SK-N-DZ (cell line): Measurements from ENCODE around the gene EDAR.

ENCODE experiments used
- DNase-seq: peaks from one replicate; pipeline ENCODE4 v3.0.0-alpha.2; 2015; ENCODE audit warnings: low spot score

The EDAR gene

DNA sequence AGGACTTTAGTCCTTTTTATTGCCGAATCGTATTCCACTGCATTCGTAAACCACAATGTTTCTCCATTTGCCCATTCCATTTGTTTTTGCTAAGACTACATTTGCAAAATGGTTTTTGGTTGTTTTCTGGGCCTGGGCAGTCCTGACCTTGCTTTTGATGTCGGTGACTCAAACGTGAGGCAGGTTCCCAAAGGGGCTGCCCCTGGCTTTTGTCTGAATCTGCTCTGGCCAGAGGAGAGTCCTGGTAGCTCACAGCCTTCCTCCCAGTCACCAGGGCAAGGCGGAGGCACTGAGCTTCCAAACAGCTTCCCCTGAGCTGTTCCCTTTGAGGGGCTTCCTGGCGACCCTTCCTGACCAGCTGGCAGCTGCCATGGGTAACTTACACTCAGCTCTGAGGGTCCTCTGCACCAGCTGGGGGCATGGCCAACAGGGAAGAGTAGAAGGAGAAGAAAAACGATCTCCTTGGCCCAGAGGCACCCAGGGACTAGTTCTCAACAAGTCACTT lies 47.8 kb downstream of the EDAR start:
- DNase-seq = no peak

DNA sequence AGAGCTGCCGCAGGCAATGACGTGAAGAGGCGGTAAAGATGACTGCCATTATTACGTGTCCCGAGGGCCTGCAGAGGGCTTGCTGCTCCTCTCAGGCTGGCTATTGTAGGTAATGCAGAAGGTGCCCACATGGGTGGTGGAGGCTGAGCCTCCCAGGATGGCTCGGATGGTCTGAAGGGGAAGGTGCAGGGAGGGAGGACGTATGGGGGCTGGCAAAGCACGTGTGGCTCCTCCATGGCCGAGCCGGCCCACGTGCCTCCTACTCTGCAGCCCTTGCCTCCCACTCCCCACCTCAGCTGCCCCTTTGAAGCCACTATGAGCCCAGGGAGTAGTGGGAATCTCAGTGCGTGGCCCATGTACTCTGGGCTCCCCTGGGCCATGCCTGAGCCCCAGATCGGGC lies 48.9 kb downstream of the EDAR start:
- DNase-seq = no peak

DNA sequence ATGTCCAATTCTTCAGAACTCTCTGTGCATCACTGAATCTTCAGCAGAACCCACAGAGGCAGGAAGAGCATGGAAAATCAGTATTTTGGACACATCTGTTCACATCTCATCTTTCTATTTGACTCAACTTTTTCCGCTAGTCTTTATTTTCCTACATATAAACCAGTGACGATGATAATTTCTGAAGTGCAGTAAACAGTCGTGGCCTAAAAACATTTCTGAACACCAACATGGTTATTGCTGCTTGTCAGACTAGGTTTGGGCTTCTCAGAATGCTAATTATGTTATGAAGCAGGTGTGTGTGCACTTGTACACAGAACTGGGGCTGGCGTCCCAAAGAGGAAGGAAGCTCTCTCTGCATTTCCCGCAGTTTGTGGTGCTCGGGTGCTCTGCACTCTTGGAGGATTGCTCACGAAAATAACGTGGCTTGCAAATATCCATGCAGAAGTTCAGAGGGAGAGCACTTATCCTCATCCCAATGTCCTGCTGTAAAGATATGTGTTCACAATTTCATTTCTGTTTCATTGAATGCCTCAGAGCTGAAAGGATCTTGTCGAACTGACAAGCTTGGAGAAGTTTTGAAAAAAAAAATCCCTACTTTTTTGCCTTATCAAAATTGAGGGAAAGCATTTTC lies 50.8 kb downstream of the EDAR start:
- no peak for DNase-seq

DNA sequence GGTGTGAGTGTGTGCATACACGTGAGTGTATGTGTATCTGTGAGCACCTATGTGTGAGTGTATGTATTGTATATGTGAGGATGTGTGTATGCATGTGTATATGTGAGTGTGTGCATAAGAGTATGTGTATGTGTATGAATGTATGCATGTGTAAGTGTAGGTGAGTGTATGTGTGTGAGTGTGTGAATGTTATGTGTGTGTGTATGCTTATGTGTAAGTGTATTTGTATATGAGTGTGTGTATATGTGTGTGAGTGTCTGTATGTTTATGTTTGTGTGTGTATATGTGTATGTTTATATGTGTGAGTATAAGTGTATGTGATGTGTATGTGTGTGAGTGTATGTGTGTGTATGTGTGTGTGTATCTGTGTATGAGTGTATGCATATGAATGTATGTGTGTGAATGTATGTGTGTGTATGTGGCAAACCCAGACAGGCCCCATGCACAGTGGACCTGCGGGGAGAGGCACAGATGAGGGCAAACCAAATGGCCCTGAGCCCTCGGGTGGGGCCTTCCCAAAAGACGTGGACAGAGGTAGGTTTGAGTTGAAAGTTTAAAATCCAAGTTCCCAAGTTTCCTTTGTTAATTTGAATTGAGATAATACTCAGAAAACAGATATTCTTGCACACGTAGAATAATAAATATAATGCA lies 51.5 kb downstream of the EDAR start:
- DNase-seq = no peak

DNA sequence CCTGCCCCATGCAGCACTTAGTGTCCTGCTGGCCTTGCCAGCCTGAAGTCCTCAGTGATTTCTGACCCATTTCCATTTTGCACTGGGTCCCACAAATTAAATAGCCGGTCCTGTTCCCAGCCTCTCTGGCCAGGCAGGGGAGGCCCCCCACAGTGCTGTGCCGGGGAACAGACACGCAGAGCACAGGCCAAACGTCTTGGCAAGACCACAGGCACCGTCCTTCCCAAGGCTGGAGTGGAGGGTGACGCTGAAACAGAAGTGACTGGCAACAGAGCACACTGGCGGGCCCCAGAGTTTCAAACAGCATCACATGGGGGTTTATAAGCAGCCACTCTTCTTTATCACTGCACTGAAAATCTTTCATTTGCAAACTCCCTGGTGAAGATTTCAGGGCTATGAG lies 52.2 kb downstream of the EDAR start:
- no peak for DNase-seq

DNA sequence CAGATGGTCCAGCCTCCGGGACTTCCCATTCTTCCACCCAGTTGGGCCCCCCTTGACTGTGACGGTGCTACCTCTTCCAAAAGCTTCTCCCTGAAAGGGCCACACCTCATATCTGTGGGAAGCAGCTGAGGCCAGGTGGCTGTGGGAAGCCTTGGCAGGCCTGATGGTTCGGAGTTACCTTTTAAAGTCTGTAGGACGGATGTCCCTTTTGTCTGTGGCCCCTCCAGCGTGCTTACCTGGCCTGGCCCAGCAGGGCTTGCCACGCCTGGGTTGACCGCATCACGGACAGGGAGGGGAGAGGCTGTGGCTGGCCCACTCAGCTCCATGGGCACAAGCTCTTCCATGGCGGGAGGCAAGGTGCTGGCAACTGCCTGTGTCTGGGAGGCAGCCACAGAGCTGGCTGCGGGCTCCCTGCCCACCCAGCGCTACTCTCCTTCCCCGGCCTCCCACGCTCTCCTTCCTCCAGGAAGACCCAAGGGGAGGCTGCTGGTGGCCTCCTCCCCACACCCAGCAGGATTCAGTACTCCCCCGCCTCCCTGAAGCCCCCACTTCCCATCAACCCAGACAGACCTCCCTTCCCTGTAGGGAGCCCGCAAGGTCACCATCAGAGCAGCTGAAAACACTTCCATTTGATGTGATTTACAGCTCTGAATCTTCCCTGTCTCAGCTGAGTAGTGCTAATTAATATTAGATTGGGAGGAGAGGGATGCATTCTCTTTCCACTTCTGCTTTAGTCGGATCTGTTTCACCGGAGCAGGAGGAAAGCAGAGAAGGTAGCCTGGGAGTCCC lies 52.8 kb downstream of the EDAR start:
- DNase-seq = no peak

DNA sequence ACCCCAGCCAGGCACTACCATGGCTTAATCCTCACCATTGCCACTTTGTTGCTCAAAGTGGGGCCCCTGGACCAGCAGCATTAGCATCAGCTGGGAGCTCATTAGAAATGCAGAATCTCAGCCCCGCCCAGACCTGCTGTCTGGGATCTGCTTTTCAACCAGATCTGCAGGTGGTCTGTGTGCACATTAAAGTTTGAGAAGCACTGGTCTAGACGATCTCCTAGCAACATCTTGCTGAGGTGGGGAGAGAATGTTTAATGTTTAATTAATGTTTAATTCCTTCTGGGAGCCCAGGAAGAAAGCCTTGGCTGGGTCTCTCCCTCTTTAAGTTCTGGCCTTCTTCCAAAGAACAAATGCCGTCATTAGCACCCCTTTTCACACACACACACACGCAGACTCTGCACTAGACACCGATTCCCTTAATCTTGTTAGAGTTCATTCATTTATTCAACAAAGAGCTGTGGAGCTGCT lies 53.7 kb downstream of the EDAR start:
- no peak for DNase-seq

DNA sequence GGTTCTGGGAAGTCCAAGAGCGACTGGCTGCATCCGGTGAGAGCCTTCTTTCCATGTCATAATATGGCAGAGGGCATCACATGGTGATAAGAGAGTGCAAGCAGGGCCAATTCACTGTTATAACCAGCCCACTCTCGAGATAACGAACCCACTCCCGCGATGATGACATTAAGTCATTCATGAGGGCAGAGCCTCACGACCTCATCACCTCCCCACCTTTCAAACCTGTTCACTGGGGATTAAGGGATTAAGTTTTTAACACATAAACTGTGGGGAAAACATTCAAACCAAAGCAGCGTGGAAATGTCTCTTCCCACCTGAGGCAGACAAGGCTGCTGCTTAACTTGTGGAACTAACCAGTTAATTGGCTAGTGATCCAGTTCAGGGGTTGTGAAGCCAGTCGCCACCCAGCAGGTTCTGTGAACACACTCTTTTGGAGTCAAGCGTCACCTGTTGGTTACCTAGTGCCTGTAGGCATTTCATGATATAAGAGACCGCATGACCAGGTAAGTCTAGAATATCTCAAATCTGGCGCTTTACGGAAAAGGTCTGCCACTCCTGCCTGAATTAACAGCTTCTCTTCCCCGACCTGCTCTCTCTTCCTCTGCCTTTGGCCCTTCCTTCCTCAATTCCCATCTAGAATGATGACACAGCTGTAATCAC lies 54.3 kb downstream of the EDAR start:
- no peak for DNase-seq

DNA sequence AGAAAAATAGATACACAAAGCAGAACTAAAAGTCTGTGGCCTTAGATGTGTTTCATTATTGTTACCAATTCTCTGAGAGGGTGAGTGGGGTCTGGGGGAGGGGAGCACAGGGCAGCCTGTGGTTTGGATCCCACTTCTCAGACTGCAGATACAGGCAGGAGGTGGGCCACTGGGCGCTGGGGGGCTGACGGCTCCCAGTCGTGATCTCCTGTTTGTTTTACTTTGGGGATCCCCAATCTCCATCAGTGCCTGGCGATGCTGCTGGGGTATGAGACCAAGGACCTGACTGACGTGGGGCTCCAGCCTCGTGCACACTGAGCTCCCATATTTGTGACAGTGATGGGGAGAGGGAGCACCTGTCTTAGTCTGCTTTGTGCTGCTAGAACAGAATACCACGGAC lies 54.9 kb downstream of the EDAR start:
- DNase-seq = no peak

DNA sequence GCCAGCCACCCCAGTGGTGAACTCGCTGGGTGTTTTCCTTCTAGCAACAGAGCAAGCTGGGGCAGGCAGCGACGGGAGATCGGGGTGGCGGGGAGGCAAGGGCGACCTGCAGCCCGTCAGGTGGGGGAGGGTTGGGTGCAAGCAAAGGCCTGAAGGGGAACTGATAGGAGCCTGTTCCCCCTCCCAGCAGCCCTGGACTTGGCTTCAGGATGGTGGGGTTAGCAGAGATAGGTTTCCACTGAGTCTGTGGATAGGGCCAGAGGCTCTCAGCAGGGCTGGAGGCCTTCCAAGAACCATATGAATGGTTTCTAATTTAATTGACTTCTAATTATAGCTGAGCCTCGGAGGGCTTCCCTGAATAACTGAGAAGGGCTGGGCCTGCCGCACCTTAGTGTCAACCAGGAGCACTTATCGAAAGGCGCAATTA lies 55.3 kb downstream of the EDAR start:
- peak; percentile 46 for DNase-seq

DNA sequence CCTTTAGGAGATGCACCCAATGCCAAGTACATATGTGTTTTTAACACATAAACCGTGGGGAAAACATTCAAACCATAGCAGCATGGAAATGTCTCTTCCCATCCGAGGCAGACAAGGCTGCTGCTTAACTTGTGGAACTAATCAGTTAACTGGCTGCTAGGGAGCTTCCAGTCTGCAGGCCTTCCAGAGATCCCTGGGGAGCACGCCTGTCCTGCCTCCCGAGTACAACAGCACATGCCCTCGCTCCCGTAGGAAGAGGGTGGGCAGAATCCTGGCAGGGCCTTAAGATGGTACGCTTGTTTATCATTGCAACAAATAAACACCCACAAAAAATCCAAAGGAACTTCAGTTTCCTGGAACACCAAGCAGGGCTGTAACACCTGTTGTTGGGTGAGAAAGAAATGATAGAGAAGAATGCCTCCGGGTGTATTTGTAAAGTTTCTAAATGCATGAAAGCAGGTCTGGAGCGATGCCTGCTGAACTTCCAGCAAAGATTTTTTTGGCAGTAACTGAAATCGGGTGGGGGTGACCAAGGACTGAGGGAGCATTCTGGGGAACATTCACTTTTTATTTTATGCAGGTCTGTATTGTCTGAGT lies 56.2 kb downstream of the EDAR start:
- peak; percentile 60 for DNase-seq

DNA sequence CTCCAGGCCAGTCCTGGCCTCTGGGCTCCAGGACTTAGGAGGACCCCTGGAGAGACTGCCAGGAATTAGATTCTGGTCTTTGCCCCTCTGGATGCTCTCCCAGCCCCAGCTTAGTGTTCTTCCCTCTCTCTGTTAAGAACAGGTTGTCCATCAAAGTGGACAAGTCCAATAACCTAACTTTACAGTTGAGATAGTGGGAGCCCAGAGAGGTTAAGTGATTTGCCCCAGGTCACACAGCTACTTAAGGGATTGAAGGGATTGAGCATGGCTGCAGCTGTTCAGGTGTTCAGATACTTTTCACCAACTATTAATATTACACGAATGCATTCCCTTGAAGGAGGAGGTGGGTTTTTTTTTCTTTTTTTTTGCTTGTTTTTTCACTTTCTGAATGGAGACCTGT lies 57.6 kb downstream of the EDAR start:
- no peak for DNase-seq

DNA sequence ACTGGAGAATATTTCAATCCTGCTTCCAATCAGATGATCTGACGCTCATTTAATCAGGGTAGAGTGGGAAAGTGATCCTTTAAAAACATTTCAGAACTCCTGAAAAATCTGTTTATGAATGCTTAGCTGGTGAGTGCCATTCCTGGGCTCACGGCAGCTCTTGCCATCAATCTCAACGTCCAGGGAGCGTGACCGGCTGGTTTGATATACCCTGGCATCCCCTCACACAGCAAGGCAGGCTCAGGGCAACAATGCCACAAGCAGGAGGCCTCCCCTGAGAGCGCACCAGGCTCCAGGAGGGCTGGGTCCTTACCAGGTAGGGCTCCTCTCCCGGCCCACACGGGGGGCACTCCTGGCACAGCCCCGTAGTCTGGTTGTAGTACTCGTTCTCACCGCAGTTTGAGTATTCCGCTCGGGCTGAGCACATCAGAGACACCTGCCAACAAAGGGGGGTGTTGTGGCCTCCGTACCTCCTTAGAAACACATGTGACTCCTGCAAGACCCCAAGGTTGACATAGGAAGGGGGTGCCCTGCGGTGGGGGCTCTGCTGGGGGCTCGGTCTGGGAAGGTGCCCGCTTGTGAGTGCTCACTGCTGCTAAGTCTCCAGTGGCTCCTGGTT lies 59.1 kb downstream of the EDAR start:
- no peak for DNase-seq

DNA sequence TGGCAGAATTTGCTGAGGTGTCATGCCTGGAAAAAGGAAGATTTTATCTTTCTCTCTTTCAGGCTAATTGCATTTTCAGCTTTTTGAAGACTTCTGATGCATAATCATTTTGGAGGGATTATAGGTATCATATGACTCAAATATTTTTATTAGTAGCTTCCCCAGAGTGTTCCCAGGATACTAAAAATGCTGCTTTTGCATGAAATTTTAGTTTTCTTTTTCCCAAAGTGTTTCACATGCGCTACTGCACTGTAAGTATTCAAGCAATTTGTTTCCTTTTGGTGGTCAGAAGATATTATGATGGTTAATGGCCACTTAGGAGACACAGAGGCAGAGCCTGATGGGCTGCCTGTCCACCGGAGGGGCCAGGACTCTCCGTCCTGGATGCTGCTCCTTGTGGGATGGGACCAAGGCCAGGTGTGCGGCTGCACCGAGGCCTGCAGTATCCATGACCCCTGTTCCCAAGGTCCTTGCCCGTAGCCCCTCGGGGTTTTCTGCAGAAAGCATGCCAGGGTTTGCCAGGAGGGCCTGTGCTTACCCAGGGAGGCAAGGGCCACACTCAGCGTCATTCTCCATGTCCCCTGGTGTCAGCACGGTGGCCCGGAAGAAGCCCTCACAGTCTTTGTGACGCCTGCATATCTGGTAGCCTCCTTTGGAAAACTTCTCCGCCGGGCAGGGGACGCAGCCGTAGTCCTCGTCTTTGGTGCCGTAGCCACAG lies 60.2 kb downstream of the EDAR start:
- no peak for DNase-seq

DNA sequence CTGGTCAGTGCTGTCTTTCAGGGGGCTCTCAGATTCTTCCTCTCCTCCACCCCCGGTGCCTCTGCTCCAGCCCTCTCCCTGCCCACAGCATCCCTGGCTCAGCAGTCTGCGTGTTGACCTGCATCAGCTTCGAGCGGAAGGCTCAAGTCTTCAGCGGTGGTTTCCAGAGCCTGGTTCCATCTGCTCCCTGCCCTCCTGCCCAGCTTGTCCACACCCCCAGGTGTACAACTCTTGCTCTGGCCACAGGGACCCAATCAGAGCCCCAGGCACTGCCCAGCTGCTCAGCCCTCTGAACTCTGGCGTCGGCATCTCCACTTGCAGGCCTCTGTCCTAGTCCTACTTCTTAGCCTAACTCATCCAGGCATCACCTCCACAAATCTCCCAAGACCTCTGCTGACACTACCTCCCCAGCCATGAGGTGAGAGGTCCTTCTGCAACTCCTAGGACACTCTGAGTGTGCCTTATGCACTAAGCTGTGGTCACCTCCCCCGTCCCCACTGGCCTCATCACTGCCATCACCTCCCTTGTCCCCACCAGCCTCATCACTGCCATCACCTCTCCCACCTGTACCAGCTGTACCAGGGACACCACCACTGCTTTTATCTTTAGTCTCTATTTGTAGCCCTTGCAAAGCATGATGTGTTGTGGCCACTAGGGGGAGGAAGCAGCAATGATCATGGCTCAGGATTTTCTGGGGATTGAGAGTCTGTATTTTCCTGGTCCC lies 60.9 kb downstream of the EDAR start:
- peak; percentile 60 for DNase-seq

DNA sequence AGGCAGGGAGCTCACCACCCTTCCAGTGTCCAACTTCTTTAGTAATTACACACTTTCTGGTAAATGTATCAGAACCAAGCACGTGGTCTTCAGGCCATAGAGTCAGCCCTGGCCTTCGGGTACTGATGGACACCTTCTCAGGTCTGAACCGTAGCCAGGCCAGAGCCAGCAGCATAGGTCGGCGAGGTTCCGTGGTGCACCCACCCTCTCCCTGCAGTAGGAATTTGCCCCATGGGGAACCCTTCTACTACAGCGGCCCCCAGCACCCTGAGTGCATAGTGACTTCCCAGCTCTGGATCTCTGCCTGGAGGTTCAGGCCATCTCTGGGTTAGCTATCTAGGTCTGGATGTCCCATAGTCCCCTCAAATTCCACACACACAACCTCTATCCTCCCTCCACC lies 61.6 kb downstream of the EDAR start:
- no peak for DNase-seq

DNA sequence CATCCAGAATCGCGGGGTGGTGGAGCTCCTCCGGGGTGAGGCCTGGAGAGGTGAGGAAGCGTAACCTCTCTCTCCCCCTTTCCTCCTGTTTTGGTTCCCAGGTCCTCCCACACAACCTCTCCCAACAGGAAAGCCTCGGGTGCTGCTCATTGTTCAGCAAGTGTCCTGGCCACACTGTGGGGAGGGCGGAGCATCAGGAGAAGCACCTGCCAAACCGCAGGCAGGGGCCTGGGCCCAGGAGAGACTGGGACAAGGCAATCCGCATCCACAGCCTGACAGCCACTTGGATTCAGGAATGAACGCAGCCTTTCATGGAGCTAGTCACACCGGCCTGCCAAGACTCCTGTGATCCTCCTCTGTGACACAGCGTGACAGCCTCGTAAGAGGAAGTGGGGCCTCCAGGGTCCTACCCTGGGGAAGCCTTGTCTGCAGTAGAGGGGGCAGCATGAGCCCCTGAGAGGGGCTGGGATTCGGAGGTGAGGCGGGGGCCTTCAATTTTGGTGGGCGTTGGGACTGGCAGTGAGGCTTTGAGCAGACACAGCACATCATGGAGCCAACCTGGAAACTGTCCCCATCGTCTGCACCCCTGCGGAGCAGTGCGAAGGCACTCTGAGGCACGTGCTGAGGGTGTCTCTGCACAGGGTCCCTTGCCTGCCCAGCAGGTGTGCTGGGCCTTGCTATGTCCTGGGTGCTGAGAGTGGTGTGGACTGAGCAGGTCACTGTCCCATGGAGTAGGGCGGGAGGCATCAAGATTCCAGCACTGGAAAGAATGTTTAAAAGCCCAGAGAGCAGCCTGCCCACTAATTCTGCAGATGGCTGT lies 62.2 kb downstream of the EDAR start:
- no peak for DNase-seq

DNA sequence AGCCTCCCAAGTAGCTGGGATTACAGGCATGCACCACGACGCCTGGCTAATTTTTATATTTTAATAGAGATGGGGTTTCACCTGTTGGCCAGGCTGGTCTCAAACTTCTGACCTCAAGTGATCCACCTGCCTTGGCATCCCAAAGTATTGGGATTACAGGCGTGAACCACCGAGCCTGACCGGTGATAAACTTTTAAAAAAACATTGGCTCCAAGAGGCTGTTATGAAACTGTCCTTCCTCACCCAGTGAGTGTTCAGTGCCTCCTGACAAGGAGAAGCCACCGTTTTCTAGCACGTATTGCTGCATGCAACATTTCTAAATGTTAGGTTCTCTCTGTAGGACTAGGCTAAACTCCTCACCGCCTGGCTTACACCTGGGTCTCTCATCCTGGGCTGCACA lies 63.3 kb downstream of the EDAR start:
- no peak for DNase-seq

DNA sequence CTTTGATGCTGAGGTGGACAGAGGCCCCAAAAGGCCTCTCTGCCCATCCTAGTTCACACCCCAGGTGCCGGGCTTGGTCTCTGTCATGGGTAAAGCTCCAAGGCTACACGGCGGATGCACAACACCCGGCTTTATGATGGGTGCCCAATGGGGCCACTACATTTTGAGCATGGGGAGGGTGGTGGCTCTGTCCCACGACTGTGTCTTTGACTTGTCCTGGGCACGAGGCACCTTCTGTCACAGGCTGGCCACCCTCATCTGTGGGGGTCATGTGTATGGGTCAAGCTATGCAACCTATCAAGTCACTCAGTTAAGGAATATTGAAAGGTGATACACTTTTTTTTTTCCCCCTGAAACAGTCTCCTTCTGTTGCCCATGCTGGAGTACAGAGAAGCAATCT lies 63.7 kb downstream of the EDAR start:
- no peak for DNase-seq
